Brain microvascular endothelial cell (primary cell): ENCODE data around the gene MNX1.

Experiments
- DNase-seq: peaks from one replicate; pipeline ENCODE4 v3.0.0-alpha.2; 2020
- H3K27ac ChIP-seq: fragments of 250-450 bp; sonication (Bioruptor Pico); 2 replicates; pipeline ENCODE4 v1.5.1; 2020; ENCODE audit warnings: mild to moderate bottlenecking, moderate library complexity
- H3K27me3 ChIP-seq: fragments of 250-450 bp; sonication (Bioruptor Pico); replicated peaks from 2 replicates; pipeline ENCODE4 v1.5.1; 2020; ENCODE audit warnings: mild to moderate bottlenecking
- H3K36me3 ChIP-seq: fragments of 250-450 bp; sonication (Bioruptor Pico); replicated peaks from 2 replicates; pipeline ENCODE4 v1.5.1; 2020; ENCODE audit warnings: mild to moderate bottlenecking
- H3K4me3 ChIP-seq: 2 replicates; pipeline ENCODE4 v1.5.1; 2011; ENCODE audit warnings: low read depth, mild to moderate bottlenecking, control low read depth, low read length, moderate library complexity
- CTCF ChIP-seq: IDR thresholded peaks from 2 replicates; pipeline ENCODE4 v1.5.1; 2011; ENCODE audit warnings: low read depth, mild to moderate bottlenecking, moderate library complexity, low read length, control low read depth, inconsistent platforms; ENCODE audit errors: missing control alignments
- in situ Hi-C: cut with HindIII; loops from 2 replicates; pipeline ENCODE4 v1.10.0; 2017; ENCODE audit warnings: low sequenced_read_pairs, low pct_ligation_motif_present

MNX1 gene

GRCh38 chr7:156963472-156963871 lies 47.0 kb downstream of the MNX1 start:
- Histone ChIP-seq H3K27me3 (no peaks in the 10 kb centered on the region), H3K27ac (no peak overlapping the region), H3K36me3 (peaks cover 73% of the 10 kb centered on the region), H3K4me3 (no peak overlapping the region)
- no peak for DNase-seq
- TF ChIP-seq CTCF = no peak
- in situ Hi-C loops = no loop called here

GRCh38 chr7:156962897-156963296 lies 47.6 kb downstream of the MNX1 start:
- H3K36me3 ChIP-seq = peaks cover 75% of the 10 kb centered on the region
- no peak overlapping the region for H3K4me3 ChIP-seq
- in situ Hi-C loops = no loop called here
- no peak for DNase-seq
- TF ChIP-seq CTCF = no peak
- H3K27me3 ChIP-seq = no peaks in the 10 kb centered on the region
- H3K27ac ChIP-seq = no peak overlapping the region

GRCh38 chr7:156962145-156962544 lies 48.3 kb downstream of the MNX1 start:
- DNase-seq = no peak
- peaks cover 74% of the 10 kb centered on the region for H3K36me3 ChIP-seq
- no peak overlapping the region for H3K4me3 ChIP-seq
- H3K27me3 ChIP-seq = no peaks in the 10 kb centered on the region
- TF ChIP-seq CTCF = no peak
- in situ Hi-C loops = no loop called here
- H3K27ac ChIP-seq = no peak overlapping the region

- in situ Hi-C loops = no loop called here
These were observed 53.7 kb downstream of the MNX1 start for GRCh38 chr7:156956727-156957126.

GRCh38 chr7:156954941-156955340 lies 55.5 kb downstream of the MNX1 start:
- no peak overlapping the region for H3K27ac ChIP-seq
- H3K36me3 ChIP-seq = peaks cover 64% of the 10 kb centered on the region
- in situ Hi-C loops = no loop called here
- no peak for DNase-seq
- H3K4me3 ChIP-seq = no peak overlapping the region
- no peaks in the 10 kb centered on the region for H3K27me3 ChIP-seq
- TF ChIP-seq CTCF = no peak

More at GRCh38 chr7:156956727-156957126, 53.7 kb downstream of the MNX1 start:
- no peaks in the 10 kb centered on the region for H3K27me3 ChIP-seq
- H3K36me3 ChIP-seq = peaks cover 78% of the 10 kb centered on the region
- H3K4me3 ChIP-seq = no peak overlapping the region
- DNase-seq = no peak
- no peak overlapping the region for H3K27ac ChIP-seq
- TF ChIP-seq CTCF = no peak
